Stimulated activated naive CD4-positive, alpha-beta T cell treated with Interleukin-2 at 50 U/mL for 16 hours (primary cell): ENCODE measurements around the gene NDUFS6.
A peak's percentile ranks its signal among the peaks of the same experiment; 100 is the strongest.
"Not testable (repeated sequence)": the region's sequence is repeated elsewhere in the genome, so short reads cannot be mapped to it uniquely, and the experiment has no call there.

Experiments used
- DNase-seq: peaks from one replicate; lab custom pipeline; 2025; lab: John Stamatoyannopoulos, UW

Gene NDUFS6

DNA sequence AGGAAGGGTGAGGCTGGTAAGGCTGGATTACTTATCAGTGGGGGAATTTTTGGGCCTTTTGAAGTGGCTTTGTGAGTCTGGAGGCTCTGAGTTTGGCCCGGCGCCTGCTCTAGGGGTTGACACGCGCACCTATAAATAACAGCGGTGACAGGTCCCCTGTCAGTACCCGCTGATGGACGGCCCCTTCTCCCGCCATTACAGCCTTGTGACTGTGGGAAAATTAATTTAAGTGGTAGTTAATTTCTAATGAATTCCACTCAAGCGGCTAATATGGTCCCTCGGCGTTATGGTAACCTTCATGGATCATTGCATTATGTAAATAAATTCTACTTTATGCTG is 18.0 kb upstream of the NDUFS6 start:
- no peak for DNase-seq

DNA sequence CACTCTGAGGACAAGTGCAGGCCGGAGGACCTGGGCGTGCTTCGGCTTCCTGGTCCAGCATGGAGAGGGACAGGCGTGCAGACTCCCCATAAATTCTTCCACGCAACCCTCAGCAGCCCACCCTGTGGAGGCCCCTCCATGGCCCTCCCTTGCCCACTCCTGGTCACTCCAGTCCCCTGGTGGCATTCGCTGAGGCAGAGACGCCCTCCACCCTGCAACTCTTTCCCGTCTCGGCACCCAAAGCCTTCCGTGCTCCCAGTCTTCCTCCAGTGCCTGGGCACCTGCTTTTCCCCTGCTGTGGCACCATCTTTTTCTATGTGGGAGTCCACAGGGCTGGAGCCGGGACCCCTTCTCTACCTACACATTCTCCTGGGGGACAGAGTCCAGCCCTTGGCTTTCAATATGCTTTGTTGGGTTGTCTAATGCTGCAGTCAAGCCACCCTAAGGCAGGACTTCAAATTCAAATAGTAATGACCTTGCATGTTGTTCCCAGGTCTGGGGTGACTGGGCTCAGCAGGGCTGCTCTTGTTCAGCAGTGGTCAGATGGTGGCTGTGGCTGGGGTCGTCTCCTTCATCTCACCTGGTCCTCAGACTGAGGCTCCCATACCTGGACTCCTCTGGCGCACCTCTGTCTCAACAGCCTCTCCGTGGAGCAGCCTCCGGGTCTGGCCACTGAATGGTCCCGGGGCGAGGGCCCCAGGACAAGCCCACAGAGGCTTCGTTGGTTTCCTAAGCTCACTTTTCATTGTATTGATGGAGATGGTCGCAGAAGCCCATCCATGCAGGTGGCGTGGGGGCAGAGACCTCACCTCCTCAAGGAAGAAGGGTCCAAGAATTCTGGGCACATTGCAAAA is 16.8 kb upstream of the NDUFS6 start:
- no peak for DNase-seq

DNA sequence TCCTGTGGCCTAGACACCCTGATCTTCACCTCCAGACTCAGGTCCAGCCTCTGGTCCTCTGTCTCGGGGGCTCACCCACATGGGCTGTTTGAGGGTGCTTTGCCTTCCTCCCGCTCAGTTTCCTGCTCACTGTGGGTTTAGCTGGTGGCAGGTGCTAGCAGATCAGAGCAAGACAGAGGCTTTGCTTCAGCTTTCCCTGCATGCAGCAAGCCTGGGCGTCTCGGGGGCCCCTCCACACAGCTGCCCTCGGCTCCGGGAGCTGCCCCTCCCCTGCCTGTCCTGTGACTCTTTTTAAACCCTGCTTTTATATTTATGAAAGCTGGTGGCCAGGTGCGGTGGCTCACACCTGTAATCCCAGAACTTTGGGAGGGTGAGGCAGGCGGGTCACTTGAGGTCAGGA is 16.1 kb upstream of the NDUFS6 start:
- no peak for DNase-seq

DNA sequence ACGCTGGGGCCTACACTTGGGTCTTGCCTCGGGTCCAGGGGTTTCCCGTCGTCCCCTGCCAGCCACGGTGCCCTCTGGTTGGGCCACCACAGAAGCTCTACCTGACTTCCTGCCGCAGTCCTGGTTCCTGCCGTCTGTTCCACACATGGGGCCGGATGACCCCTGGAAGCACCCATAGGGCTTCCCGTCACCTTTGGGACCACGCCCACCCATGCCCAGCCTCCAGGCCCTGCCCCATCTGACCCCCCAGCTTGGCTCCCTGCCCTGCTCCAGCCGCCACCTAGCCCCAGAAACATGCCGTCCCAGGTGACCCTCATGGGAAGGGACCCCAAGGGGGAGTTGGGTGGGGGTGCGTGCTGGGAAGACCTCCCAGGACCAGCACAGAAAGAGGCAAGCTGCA is 15.2 kb upstream of the NDUFS6 start:
- DNase-seq: no peak

DNA sequence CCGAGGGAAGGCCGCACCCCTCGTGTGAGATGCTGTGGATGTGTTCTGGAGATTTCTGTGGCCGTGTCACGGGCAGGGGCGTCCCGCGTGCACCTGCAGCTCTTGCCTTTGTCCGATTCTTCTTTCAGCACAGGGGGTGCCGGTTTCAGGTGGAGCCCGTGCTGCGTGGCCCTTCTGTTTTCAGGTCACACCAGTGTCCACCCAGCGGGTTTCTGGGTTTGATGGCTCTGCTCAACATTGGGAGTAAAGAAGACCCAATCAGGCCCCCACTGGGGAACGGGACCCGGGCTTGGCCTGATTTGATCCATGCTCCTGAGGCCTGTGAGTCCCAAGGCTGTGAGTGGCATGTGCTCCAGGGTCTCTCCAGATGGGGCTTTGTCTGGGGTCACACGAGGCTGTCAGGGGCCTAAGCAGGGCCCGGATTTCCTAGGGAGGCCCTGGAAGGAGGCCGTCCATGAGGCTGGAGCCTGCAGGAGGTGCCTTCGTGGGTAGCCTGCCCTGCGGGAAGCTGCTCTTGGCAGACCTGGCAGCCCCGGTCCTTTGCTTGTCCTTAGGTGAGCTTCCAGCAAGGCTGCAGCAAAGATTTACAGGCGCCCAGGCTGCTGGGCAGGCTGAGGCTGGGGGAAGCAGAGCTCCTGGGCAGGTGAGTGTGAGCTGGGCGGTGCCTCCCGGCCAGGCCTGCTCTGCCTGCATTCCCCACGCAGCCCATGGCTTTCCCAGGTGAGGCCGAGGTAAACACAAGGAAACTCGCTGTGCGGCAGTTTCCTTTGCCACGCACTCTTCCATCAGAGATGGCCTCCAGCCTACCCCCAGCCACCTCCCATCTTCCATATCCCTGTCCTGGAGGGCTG is 14.4 kb upstream of the NDUFS6 start:
- DNase-seq: no peak

DNA sequence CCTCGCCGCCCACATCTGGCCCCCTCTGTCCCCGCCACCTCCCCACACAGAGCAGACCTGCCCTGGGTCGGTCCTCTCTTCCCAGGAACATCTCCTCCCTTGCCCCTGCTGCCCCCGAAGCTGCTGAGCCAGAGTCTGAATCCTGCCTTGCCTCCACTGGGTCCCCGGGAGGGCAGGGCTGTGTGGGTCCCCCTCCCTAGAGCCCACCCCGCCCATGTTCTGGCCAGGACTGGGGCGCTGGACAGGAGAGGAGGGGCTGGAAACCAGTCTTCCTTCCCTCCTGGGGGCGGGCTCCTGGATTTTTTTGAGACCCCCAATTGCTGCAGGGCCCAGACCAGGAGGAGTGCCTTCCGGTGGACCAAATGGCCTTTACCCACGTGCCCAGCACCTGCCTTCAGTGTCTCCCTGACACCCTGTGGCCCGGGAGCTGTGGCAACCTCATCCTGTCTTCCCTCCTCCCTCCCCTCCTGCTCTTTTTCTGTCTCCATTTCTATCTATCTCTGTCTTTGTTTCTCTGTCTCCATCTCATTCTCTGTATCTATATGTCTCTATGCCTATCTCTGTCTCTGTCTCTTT is 13.6 kb upstream of the NDUFS6 start:
- no peak for DNase-seq

DNA sequence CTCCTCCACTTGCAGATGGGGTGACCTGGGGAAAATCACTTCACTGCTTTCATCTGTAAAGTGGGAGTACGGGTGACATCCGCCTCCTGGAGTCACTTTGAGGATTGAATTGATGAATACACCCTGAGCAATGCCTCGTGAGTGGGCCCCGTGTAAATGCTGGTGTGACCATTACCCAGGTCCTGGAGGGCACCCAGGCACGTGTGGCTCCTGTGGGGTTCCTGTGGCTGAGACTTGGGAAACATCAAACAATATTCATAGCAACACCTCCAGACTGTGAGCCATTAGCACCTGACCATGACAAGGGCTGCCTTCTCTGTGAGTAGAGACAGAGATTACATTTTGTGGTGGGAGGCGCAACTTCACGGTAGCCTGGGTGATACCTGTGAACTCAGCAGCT is 13.0 kb upstream of the NDUFS6 start:
- DNase-seq: no peak

DNA sequence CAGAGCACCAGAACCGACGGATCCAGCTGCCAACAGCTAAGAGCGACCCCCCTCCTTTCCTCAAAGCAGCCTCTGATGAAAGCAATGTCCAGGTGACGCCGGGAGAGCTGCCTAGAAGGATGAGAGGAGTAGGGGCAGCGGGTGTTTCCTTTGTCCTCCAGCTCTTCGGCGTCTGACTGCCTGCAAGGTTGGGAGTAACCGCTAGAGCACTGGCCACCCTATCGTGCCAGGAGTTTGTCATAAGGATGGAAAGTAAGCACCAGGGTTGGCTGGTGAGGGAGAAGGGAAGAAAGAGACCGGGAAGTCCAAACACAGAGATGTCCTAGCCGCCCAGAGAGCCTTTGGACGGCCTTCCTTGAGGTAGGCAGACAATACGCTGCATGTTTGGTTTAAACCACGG is 12.4 kb upstream of the NDUFS6 start:
- DNase-seq: no peak

DNA sequence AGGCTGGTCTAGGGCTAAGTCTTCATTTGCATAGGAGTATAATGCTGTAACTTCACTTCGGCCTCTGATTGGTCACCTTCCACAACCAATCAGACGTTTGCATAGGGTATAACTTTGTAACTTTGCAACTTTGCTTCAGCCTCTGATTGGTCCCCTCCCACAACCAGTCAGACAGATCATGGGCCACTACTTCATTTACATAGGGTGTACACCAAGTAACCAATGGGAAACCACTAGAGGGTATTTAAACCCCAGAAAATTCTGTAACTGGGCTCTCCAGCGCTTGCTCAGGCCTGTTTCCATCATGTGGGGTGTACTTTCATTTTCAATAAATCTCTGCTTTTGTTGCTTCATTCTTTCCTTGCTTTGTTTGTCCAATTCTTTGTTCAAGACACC is 11.8 kb upstream of the NDUFS6 start:
- not testable (repeated sequence) for DNase-seq

DNA sequence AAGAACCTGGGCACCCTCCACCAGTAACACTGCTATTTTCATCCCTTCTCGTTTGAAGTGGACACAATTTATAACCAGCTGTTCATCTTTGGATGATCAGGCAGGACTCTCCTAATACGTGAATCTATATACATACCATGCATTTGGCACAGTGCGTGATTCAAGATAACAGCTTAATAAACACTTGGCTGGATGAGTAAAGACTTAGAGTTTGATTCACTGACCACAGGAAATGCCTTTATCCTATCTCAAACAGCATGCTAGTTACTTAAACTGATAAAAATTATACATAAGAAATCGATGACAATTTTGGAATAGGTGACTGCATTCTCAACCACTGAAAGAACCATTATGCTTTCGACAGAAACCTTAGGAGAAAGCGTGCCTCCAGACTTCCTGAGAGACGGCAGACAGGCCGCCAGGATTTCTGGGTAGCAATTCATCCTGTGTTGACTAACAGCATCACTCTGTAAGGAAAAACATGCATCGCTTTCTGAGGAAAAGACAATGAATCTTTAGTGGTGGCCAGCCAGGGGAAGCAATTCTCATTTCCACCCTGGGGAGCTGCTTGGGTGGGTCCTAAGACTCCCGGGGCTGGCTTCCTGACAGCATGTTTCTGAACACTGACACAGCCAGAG is 11.3 kb upstream of the NDUFS6 start:
- DNase-seq: no peak

DNA sequence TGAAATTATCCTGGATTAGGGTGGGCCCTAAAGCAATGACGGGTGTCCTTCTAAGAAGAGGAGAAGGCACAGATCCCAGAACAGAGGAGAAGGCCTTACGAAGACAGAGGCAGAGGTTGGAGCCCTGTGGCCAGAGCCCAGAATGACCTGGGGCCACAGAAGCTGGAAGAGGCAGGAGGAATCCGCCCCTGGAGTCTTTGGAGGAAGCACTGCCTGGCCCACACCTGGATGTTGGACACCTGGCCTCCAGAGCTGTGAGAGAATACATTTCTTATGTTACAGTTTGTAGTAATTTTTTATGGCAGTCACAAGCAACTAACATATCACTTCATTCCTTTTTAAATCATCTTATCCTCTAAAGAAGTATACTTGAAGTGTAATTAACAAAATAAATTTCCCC is 10.0 kb upstream of the NDUFS6 start:
- no peak for DNase-seq

DNA sequence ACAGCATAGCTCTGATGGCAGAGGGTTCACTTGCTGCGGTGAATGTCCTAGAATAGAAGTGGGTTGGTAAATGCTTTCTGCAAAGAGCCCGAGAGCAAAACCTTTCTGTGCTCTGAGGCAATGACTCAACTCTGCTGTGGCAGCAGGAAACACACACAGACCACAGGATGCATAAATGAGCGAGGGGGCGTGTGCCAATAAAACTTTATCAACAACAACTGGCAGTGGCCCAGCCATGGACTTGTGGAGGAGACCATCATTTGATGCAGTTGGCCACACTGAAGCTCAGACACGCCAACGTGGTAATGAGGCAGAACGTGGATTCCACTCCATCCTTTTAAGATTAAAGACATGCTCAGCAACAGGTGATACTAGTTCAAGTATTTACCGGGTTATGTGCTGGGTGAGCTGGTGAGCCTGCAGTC is 8.4 kb upstream of the NDUFS6 start:
- DNase-seq: peak; percentile 79

DNA sequence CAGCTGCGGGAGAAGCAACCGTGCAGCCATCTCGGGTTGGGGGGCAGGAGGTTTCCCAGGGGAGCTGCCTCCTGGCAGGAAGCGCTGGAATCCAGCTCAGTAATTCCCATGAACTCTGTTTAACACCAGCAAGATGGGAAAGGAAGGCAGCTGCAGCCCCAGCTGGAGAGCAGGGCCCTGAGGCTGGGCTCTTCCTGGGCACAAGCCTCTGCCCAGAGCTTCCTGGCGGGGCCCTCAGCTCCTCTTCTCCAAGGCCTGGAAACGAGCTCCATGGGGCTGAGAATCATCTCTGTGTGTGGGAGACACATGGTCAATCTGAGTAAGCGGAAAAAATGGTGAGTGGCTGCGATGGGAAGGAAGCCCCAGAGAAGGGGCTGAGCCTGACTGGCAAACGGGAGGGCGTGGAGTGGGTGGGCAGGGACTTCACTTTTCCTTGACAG is 7.9 kb upstream of the NDUFS6 start:
- DNase-seq: peak; percentile 62

DNA sequence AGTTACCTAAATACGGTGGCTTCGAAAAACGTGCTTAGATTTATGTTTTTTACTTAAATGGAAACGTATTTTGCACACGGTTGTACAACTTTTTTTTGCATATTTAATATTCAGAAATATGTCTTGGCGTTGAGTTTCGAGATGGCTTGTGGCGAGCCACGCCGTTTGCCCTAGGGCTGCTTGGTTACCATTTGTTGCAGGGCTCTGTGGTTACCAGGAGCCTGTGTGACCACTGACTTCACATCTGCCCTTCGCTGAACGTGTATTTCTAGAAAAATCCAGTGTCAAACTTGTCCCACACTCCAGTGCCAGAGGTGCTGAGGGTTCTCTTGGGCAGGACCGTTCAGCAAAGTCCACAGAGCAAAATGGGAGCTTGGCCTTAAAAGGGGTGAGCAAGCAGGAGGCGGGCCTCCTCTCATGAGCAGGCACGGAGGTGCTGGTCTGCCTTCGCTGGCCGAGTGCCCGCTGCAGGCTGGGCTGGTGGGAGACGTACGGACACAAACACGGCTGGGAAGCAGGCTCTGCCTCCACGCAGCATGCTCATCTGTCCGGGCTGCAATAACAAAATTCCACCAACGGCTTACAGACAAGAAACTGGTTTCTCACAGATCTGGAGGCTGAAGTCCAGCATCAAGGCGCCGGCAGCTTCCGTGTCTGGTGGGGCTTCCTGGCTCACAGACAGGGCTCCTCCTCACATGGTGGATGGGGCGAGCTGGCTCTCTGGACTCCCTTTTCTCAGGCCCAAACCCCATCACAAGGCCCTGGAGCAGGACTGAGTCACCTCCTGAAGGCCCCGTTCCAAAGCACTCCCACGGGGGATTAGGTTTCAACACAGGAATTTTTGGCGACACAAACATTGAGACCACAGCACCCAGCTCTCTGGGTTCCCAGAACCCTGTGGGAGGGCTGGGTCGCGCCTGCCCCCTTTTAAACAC is 7.0 kb upstream of the NDUFS6 start:
- no peak for DNase-seq

DNA sequence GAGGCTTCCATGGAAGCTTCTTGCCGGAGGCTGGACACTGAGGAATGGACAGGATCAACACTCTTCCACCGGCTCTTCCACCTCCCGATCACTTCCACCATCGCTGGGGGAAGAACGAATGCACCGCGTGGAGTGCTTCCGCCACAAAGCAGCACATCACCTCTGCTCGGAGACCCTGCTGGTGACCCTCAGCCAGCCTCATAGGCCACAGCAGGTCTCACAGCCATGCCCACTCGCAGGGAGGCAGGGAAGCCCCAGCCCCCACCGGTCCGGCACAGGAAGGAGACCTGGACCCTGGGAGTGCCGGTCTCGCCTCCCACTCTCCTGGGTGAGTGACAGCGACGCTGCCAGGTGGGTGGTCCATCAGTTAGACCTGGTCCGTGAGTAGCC is 6.3 kb upstream of the NDUFS6 start:
- no peak for DNase-seq

DNA sequence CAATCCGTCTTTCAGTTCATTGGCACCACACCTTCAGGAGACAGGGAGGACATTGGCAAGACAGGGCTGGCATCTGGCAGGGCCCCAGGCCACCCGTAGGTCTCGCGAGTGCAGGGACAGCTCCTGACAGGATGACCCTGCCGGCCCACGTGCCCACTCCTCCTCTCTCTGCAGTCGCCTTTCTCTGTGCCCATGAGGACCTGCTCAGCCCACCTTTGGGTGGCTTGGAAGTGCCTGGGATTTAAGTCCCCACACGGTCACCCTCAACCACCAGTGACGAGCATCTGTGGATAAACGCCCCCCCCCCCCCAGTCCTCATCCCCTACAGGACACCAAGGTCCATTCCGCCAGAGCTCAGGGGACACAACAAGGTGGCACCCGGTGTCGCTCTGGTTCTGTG is 5.7 kb upstream of the NDUFS6 start:
- DNase-seq: no peak

DNA sequence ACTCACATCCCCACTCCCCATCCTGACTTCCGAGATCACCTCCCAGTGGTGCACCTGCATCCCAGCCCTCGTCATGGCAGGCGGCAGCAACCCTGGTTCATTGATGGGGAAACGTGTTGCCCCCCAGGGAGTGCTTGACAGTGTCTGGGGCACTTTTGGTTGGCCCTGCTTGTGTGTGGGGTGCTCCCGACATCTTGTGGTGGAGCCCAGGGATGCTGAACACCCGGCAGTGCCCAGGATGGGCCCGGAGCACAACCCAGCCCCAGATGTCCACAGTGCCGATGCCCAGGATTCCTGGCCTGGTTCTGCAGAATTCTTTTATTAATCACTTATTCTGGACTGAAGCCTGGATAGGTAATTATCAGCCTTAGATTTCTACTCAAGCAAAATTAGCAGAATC is 5.3 kb upstream of the NDUFS6 start:
- no peak for DNase-seq

DNA sequence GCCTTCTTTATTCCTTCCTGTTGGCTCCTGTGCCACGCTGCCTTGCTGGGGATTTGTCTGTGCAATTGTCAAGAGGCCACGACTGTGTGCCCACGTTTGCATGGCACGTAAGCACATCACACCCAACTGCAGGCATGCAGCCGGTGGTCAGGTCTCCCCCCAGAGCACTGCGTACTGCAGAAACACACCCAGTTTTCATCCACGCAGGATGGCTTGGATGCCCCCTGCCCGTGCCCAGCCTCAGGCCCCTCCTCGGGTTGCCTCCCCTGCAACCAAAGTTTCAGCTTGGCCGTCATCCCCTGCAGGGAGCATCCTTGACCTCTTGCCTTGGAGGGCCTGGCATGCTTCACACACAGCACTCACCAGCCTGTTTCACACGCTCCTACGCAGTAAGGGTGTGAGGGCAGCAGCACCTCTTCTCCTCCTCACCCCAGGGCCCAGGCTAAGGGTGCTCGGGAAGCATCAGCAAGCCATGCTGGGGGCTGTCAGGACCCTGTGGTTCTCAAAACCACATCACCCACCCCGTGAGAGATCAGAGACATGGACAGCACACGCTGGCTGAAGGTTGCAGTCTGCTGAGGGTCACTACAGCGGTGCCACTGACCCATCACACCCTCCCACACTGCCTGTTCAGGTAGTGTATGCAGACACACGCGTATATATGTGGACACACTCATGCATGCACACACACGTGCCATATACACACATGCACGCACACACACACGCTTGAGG is 4.7 kb upstream of the NDUFS6 start:
- no peak for DNase-seq

DNA sequence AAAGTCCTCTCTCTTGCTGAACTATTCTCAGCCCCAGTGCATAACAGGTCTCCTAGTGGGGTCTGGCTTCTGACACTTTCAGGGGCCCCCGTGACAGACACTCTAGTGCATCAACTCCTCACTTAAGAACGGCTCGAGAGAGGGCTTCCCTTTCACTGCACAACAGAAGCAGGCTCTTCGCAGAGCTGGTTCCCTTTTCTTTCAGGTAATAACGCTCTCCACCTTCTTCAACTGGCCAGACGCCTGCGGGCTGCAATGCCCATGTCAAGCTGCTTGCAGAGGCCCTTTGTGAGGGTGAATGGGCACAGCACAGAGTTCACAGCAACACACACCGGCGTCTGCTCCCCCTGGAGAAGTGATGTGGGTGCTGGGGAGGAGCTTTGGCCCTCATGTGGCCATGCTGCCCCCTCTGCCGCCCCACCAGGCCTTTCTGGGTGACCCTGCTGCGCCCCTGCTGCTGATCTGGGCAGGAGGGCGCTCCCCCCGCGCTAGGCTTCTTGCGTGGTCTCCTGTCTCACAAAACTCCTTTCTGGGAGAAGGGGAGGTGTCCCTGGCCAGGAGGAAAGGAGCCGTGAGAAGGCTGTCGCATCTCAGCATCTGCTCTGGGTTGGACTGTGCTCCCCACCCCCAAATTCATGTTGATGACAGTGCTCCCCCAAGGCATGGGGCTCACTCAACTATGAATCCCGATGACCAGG is 4.0 kb upstream of the NDUFS6 start:
- DNase-seq: no peak

DNA sequence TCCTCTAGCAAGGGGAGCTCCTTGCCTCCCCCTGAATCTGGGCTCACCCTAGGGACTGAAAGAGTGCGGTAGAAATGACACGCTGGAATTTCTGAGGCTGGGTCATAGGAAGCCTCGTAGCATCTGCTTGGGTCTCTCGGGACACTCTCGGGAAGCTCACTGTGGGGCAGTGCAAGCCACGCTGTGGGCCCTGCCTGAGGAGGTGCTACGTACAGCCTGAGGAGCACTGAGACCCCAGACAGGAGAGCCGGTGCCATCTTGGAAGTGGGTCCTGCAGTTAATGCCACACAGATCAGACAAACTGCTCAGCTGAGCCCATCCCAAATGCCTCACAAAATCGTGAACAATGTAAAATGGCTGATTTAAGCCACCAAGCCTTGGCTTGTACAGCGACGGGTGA is 3.4 kb upstream of the NDUFS6 start:
- DNase-seq: no peak
